NB4 (cell line): ENCODE data around the gene NCOR1.

ENCODE experiments used
- MYC ChIP-seq: IDR thresholded peaks from 2 replicates; pipeline ENCODE4 v1.6.1; 2011; ENCODE audit warnings: low read depth, low read length
- POLR2A ChIP-seq: IDR thresholded peaks from 2 replicates; pipeline ENCODE4 v1.6.1; 2011; ENCODE audit warnings: mild to moderate bottlenecking; ENCODE audit not compliant: insufficient read length; ENCODE audit errors: extremely low read depth
- TF ChIP-seq, protein P1 (sequence below): IDR thresholded peaks from one replicate; pipeline ENCODE4 v1.5.1; 2012; ENCODE audit warnings: low read depth, low read length
- TF ChIP-seq, protein P2 (sequence below): IDR thresholded peaks from 2 replicates; pipeline ENCODE4 v1.6.1; 2011; ENCODE audit warnings: low read depth, low read length

DNA sequence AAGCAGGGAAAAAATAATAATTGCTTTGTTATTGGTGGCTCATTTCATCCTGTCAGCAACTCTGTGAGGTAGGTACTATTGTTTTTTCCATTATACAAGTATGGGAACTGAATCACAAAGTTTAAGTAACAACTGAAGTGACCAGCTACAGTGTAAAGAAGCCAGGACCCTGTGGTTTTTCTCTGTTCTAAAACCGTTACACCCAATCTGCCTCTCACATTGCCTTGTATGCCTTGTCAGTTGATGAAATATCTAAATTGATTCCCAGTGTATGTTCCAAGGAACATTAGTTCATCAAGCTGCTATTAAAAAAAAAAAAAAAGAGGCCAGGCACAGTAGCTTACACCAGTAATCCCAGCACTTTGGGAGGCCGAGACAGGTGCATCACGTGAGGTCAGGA, 7.1 kb upstream of the NCOR1 start:
- TF ChIP-seq, protein P1, sequence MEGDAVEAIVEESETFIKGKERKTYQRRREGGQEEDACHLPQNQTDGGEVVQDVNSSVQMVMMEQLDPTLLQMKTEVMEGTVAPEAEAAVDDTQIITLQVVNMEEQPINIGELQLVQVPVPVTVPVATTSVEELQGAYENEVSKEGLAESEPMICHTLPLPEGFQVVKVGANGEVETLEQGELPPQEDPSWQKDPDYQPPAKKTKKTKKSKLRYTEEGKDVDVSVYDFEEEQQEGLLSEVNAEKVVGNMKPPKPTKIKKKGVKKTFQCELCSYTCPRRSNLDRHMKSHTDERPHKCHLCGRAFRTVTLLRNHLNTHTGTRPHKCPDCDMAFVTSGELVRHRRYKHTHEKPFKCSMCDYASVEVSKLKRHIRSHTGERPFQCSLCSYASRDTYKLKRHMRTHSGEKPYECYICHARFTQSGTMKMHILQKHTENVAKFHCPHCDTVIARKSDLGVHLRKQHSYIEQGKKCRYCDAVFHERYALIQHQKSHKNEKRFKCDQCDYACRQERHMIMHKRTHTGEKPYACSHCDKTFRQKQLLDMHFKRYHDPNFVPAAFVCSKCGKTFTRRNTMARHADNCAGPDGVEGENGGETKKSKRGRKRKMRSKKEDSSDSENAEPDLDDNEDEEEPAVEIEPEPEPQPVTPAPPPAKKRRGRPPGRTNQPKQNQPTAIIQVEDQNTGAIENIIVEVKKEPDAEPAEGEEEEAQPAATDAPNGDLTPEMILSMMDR: no peak
- TF ChIP-seq POLR2A (no peak), MYC (no peak)
- TF ChIP-seq, protein P2, sequence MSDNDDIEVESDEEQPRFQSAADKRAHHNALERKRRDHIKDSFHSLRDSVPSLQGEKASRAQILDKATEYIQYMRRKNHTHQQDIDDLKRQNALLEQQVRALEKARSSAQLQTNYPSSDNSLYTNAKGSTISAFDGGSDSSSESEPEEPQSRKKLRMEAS: no peak
